DOHH2 (cell line): Measurements from ENCODE around the gene GRIA1.

Source experiments
- CTCF ChIP-seq: fragments of 200-600 bp; sonication (generic); IDR thresholded peaks from one replicate; pipeline ENCODE4 v1.5.1; 2014; ENCODE audit warnings: antibody characterized with exemption, mild to moderate bottlenecking, low read depth, low read length; ENCODE audit not compliant: poor library complexity, severe bottlenecking
- EZH2phosphoT487 ChIP-seq: fragments of 200-600 bp; sonication (generic); IDR thresholded peaks from 2 replicates; pipeline ENCODE4 v1.6.1; 2017; ENCODE audit warnings: borderline replicate concordance, mild to moderate bottlenecking, antibody characterized with exemption, low read length, moderate library complexity, mixed read lengths

- no peak for TF ChIP-seq CTCF
- TF ChIP-seq EZH2phosphoT487 = no peak
These were observed 226.8 kb downstream of the GRIA1 start for GRCh38 chr5:153717287-153717686.
